Stimulated activated CD4-positive, alpha-beta T cell treated with anti-CD3 and anti-CD28 coated beads, Interleukin-12 subunit alpha, Interleukin-12 subunit beta, amount 100 ng/mL, for 4 hours (primary cell): Measurements from ENCODE around the gene OR6B3.
"Not testable (repeated sequence)": the region's sequence is repeated elsewhere in the genome, so short reads cannot be mapped to it uniquely, and the experiment has no call there.

ENCODE experiments used
- DNase-seq: peaks from one replicate; pipeline ENCODE4 v3.0.0-alpha.2; 2020

Gene OR6B3

DNA sequence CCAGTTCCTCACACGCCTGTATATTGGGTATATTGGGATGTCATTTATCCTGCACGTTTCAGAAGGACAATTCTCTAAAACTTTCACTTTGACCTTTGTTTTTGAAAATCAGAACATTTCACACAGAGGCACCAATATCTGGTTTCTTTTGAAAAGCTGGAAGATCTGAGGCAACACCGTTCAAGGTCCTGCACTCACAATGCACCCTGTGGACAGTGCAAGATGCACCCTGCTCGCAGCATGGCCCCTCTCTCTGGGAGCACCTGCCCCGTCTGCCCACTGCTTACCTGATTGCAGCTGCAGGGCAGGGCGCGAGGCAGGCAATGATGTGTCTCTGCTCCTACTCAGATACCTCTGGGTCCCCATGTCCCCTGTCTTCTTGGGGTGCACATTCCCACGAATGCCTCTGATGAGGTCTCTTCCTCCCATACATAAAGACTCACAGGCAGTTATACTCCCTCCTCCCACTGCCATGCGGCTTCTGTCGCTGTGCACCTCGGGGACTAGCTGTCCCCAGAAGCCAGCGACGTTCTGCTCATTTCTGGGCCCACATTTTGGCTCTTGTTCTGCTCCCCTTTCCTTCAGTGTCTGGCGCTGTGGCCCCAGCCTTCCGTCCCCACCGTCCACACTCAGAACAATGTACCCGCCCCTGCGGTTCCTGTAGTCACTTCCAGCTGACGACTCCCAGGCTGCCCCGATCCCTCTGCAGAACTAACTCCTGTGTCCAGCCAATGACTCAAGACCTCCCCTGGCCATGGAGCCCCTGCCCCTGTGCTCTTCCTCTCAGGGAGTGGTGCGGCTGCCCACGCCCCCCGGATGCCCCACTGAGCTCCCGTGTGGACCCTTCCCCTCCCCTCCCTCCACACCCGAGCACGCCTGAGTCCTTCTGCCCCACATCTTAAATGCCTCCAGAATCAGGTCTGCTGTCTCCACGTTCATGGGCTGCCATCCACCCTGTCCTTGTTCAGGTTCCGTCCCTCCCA is at the start of gene OR6B3:
OR6B3 (minus strand) TSS at position 349 of the 983 bp plus-strand sequence.
- no peak for DNase-seq

DNA sequence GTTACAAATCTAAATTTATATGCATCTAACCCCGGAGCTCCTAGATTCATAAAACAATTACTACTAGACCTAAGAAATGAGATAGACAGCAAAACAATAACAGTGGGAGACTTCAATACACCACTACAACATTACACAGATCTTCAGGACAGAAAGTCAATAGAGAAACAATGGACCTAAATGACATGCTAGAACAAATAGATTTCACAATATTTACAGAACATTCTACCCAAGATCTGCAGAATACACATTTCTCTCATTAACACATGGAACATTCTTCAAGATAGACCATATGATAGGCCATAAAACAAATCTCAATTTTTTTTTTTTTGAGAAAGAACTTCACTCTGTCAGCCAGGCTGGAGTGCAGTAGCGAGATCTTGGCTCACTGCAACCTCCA is 45.0 kb upstream of the OR6B3 start:
- DNase-seq, result no peak

DNA sequence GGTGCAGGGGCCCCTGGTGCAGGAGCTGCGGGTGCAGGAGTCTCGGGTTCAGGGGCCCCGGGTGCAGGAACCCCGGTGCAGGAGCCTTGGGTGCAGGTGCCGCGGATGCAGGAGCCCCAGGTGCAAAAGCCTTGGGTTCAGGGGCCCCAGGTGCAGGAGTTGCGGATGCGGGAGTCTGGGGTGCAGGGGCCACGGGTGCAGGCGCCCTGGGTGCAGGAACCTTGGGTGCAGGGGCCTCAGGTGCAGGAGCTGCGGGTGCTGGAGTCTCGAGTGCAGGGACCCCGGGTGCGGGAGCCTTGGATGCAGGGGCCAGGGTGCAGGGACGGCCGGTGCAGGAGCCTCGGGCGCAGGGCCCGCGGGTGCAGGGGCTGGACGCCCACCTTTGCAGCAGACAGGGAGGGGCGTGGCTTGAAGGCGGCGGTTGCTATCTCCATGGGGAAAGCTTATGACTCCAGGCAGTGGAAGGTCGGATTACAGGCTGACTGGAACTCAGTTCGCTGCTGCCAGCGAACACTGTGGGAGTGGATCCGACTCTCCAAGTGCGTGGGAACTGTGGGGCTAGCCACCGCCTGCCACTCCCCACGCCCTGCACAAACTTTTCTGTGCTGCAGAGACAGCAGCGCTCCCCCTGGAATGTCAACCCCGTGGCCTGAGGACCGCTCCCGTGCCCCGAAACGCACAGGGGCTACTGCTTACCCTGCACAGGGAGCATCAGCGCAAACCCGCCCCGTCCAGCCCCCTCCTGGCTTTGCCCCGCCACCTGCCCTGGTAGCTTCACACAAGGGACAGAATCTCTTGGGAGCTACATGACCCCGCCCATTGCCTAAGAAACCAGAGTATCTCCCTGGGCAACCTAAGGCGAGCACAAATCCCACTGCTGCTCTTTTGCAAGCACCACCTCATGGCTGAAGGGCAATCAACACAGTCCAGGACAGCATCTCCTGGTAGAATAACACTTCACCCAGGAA is 42.5 kb upstream of the OR6B3 start:
- DNase-seq, result no peak

DNA sequence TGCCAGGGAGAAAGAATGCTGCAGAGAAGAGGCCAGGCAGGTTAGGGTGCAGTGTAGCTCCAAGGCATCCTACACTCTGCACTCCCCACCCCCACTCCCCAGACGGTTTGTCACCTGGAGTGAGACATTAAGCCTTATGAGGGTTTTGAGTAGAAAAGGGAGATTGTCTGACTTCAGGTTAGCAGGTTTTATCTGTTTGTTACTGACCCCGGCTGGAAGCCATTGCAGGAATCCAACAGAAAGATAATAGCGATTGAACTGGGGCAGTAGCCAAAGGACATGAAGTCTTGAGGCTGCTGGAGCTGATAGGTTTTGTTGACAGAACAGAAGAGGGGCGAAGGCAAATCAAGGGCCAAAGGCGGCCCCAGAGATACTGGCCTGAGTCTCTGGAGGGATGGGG is 36.0 kb upstream of the OR6B3 start:
- DNase-seq, result no peak

- DNase-seq, result no peak
Observed at GRCh38 chr2:240086563-240086962, 33.2 kb upstream of the OR6B3 start.

DNA sequence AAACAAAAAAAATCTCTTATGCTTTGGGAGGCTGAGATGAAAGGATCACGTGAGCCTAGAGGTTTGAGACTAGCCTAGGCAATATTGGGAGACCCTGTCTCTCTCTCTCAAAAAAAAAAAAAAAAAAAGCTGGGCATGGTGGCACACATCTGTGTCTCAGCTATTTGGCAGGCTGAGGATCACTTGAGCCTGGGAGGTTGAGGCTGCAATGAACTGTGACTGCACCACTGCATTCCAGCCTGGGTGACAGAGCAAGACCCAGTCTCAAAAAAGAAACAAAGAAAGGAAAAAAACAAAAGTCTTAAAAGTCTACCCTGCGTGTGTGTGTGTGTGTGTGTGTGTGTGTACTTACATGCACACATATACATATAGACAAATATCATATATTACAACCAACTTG is 25.3 kb upstream of the OR6B3 start:
- no peak for DNase-seq

DNA sequence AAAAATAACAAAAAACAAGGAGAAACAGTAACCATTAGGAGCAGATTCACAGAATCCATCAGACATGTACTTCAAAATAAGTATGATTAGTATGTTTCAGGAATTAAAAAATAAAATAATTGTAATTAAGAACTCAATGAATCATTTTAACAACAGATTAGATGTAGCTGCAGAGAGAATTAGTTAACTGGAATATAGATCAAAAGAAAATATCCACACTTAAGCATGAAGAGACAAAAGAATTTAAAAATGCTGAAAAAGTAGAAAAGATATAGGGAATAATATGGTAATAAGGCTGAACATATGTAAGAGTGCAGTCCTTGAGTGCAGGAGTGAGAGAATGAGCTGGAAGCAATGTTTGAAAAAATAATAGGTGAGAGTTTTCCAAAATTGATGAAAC is 24.1 kb upstream of the OR6B3 start:
- DNase-seq, result no peak

DNA sequence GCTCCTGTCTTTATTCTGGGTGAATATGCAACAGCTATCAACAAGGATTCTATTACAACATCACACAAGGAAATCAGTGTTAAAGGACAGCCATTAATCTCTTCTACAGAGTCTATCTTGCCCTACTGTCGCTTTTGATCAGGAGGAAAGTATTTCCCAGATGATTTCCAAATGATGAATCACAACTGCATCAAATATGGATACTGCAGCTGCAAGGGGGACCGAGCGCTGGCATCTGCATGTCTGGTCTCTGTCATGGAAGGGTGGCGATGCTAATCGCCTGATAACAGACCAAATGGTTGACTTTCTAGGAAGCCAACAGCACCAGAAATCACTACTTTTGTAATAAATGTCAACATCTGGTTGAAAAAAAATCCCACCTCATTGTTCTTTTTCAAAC is 21.2 kb upstream of the OR6B3 start:
- no peak for DNase-seq

GRCh38 chr2:240070907-240071306 is 17.6 kb upstream of the OR6B3 start:
- DNase-seq, result no peak

- no peak for DNase-seq
Observed at GRCh38 chr2:240069829-240070228, 16.5 kb upstream of the OR6B3 start.

GRCh38 chr2:240068193-240068592 is 14.9 kb upstream of the OR6B3 start:
- no peak for DNase-seq

- no peak for DNase-seq
Observed at GRCh38 chr2:240066489-240066888, 13.2 kb upstream of the OR6B3 start.

- DNase-seq, result no peak
Observed at GRCh38 chr2:240064898-240065297, 11.6 kb upstream of the OR6B3 start.

DNA sequence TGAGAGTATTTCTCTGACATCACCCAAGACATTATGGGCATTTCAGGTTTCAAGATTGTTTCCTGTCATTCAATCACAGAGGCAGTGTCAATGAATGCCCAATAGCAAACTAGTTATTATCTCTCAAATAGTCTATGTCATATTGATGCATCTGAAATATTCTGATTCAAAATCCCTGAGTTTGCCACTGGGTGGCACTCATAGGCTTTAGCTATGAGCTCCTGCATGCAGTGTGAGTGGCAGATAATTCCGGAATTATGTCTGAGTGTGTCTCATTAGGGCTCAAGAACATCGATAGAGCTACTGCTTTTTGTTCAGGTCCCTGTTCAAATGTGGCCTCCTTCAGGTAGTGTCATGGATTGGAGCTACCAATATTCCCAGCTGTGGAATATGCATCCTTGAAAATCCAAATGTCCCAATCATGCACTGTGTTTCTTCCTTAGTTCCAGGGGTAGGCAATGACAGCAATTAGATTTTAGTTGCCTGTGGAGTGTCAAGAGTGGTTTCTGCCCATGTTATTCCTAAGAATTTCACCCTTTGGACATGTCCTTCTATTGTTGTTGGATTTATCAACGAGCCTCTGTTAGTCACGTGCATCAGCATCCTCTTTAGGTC is 7.8 kb upstream of the OR6B3 start:
- peak; percentile 24 for DNase-seq

- no peak for DNase-seq
Observed at GRCh38 chr2:240056678-240057077, 3.4 kb upstream of the OR6B3 start.

DNA sequence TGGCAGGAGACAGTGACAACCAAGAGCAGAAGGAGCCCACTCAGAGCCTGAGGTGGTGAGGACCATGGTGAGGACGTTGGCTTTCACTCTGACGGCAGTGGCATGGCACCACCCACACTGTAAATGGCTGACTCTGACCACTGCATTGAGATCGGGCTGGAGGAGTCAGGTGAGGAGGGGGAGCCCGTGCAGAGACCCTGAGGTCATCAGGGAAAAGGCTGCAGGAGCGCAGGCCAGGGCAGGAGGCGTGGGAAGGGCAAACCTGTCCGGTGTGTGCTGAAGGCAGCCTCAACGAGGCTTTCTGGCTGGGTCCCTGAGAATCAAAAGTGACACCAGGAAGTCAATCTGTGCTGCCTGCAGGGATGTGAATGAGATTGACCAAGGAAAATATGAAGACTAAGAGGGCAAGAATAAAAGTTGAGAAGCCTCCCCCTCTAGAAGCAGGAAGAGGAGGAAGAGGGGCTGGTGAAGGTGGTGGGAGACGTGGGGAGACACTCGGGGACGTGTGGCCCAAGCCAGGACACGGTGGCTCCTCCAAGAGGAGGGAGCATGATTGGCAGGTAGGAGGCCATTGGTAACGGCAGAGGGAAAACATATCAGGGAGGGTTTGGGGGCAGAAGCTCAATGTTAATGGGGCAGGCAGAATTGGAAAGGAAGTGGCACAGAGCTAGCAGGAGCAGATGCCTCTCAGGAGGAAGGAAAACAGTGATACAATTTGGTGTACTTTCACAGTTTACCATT is 2.0 kb upstream of the OR6B3 start:
- no peak for DNase-seq

GRCh38 chr2:240052524-240052923 is 797 bp downstream of the OR6B3 start:
- no peak for DNase-seq

DNA sequence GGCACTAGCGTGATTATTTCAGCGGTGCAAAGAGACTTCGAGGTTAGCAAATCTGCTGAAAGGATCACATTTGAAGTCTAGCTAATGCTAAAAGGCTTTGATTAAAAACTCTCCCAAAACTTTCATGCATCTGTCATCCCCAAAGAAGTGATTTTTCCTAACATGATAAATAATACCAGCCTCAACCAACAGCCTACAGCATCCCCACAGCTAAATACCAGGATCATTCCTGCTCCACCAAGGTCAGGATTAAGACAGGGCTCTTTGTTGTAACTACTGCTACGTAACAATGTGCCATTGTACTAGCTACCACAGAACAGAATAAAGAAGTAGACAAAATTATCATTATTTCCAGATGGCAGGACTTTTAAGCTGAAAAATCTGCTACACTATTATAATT is 1.6 kb downstream of the OR6B3 start:
- no peak for DNase-seq

GRCh38 chr2:240050278-240050677 is 3.0 kb downstream of the OR6B3 start:
- no peak for DNase-seq

GRCh38 chr2:240048237-240048636 is 5.1 kb downstream of the OR6B3 start:
- no peak for DNase-seq

- no peak for DNase-seq
Observed at GRCh38 chr2:240045098-240045497, 8.2 kb downstream of the OR6B3 start.

DNA sequence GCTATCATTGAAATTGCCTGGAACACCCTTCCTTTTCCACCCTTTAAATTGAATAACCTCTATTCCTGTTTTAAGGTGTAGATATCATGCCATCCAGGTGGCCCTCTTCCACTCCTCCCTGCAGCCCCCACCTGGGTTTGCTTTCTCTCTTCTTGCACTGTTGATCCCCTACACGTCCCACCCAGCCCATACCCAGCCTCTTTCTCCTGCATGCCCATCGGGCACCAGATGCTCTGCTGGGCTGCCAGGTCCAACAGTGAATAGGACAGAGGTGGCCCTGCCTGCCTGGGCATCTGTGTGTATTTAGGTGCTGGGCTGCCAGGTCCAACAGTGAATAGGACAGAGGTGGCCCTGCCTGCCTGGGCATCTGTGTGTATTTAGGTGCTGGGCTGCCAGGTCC is 9.2 kb downstream of the OR6B3 start:
- DNase-seq, result not testable (repeated sequence)
